Fibroblast of gingiva (primary cell): Measurements from ENCODE around the gene TARS2.

ENCODE experiments used
- DNase-seq: peaks from one replicate; pipeline ENCODE4 v3.0.0-alpha.2; 2011; ENCODE audit warnings: low read depth

TARS2 gene

DNA sequence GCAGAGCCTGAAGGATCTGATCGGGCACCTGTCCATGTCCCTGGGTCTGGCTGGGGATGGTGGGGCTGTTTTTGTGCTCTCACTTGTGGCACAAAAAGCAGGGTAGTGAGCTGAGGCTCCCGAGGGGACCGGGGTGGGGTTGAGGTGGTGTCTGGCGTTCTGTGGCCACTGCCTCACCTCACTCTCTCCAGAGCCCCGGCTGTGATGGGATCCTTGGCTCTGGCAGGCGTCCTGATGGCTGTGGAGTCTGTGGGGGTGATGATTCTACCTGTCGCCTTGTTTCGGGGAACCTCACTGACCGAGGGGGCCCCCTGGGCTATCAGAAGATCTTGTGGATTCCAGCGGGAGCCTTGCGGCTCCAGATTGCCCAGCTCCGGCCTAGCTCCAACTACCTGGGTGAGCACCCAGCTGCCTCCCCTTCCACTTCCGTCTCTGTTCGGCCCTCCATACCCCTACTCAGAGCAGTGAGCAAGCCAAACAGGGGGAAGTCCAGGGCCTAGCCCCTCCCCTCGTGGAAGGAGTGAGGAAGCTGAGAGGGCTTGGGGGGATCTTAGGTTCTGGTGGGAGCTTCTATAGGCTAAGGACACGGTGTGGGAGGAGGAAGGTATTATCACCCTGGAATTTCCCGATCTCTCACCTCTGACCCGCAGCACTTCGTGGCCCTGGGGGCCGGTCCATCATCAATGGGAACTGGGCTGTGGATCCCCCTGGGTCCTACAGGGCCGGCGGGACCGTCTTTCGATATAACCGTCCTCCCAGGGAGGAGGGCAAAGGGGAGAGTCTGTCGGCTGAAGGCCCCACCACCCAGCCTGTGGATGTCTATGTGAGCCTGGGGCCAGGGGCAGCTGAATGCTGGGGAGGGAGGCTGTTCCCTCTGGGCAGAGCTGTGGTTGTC lies 69.0 kb downstream of the TARS2 start:
- DNase-seq = no peak

DNA sequence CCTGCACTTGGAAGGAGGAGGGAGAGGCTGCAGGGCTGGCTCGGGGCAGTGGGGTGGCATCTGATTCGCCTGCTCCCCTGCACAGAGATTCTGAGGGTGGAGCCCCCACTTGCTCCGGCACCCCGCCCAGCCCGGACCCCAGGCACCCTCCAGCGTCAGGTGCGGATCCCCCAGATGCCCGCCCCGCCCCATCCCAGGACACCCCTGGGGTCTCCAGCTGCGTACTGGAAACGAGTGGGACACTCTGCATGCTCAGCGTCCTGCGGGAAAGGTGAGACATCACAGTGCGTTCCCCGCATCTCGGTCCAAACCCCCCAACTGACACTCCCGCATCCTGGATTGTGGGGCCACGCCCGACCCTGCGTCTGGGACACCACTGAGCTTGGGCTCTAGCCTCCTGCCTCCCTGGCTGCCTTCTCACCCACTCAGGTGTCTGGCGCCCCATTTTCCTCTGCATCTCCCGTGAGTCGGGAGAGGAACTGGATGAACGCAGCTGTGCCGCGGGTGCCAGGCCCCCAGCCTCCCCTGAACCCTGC lies 69.9 kb downstream of the TARS2 start:
- no peak for DNase-seq
